CD4-positive, alpha-beta T cell (primary cell): ENCODE measurements around the gene AGBL1. TPM values are rescaled to one million over a fixed set of nuclear protein-coding genes. Genes with fewer than 3 reads are reported as not detected.

Experiments used
- ATAC-seq: fragments of 200-7000 bp; cut with Tn5 transposase; one replicate; pipeline ENCODE4 v1.10.0; 2022; ENCODE audit warnings: mild to moderate bottlenecking; ENCODE audit not compliant: poor library complexity
- CTCF ChIA-PET: fragments of 350-600 bp; sonication (Branson Sonifier 250); formaldehyde crosslinking; loops from one replicate; lab custom pipeline; 2021; ENCODE audit warnings: antibody characterized with exemption, inconsistent platforms; lab: Charles Lee
- POLR2A ChIA-PET: fragments of 350-600 bp; sonication (Branson Sonifier 250); formaldehyde crosslinking; loops from one replicate; lab custom pipeline; 2021; ENCODE audit warnings: antibody characterized with exemption, inconsistent platforms; lab: Charles Lee
- DNase-seq, 14 experiments: peaks; one replicate each; pipeline ENCODE4 v3.0.0-alpha.2; 2013 to 2020; ENCODE audit warnings: mixed read lengths in 2 of 14
- H3K27ac ChIP-seq, 2 donors: one replicate each; pipeline versions ENCODE4 v1.5.1 to v1.7.0; 2013; ENCODE audit warnings: low read length in 2 of 2, low read depth in 1 of 2, mild to moderate bottlenecking in 1 of 2
- H3K27me3 ChIP-seq, 2 experiments: 1 replicate in 1 of 2; 2 replicates in 1 of 2; pipeline versions ENCODE4 v1.6.1 to v1.7.0; 2013; ENCODE audit warnings: low read length in 2 of 2, control low read depth in 1 of 2, mild to moderate bottlenecking in 1 of 2, moderate library complexity in 1 of 2; ENCODE audit not compliant: insufficient read depth in 2 of 2, control insufficient read depth in 1 of 2
- H3K36me3 ChIP-seq: one replicate; pipeline ENCODE4 v1.6.1; 2013; ENCODE audit warnings: low read length, control low read depth; ENCODE audit not compliant: insufficient read depth
- H3K4me1 ChIP-seq: one replicate; pipeline ENCODE4 v1.6.1; 2013; ENCODE audit warnings: low read length, control low read depth; ENCODE audit not compliant: insufficient read depth
- H3K4me3 ChIP-seq: one replicate; pipeline ENCODE4 v1.5.1; 2013; ENCODE audit warnings: mild to moderate bottlenecking, low read length, moderate library complexity
- H3K9me3 ChIP-seq, 2 experiments: 1 replicate in 1 of 2; 2 replicates in 1 of 2; pipeline versions ENCODE4 v1.6.1 to v1.7.0; 2013; ENCODE audit warnings: low read length in 2 of 2, mild to moderate bottlenecking in 2 of 2, control low read depth in 1 of 2, moderate library complexity in 1 of 2; ENCODE audit not compliant: control insufficient read depth in 1 of 2, insufficient read depth in 1 of 2
- H3K27ac Mint-ChIP-seq: one replicate; pipeline ENCODE4 v1.8.0; 2020; ENCODE audit warnings: mixed read lengths
- H3K27me3 Mint-ChIP-seq: one replicate; pipeline ENCODE4 v1.8.0; 2021; ENCODE audit warnings: mixed read lengths
- H3K36me3 Mint-ChIP-seq: one replicate; pipeline ENCODE4 v1.8.0; 2021; ENCODE audit warnings: low read depth, mixed read lengths
- H3K4me1 Mint-ChIP-seq: one replicate; pipeline ENCODE4 v1.8.0; 2021; ENCODE audit warnings: low read depth, mixed read lengths
- H3K4me3 Mint-ChIP-seq: one replicate; pipeline ENCODE4 v1.8.0; 2020; ENCODE audit warnings: mild to moderate bottlenecking, mixed read lengths
- H3K9me3 Mint-ChIP-seq: one replicate; pipeline ENCODE4 v1.8.0; 2020; ENCODE audit warnings: mixed read lengths
- intact Hi-C, 2 experiments: fragments of 100-400 bp; cut with DNase I in 1 of 2; cut with micrococcal nuclease in 1 of 2; formaldehyde crosslinking; loops; one replicate each; pipeline versions ENCODE4 v1.15.1 to v1.9.0; 2023 to 2025; cut with DNase I, micrococcal nuclease
- polyA plus RNA-seq, 2 donors: library from polyadenylated mRNA; unstranded; fragments of 120-200 nt; gene quantifications; one replicate each; pipeline ENCODE4 v1.2.1, GENCODE V29; 2013
- total RNA-seq, 174 experiments: library from RNA in 2 of 174; stranded (reverse) in 2 of 174; gene quantifications; one replicate each; pipeline ENCODE4 v1.2.3 and lab custom pipeline; 2021 to 2026
- TF ChIP-seq, protein P1 (sequence below): fragments of 200-600 bp; IDR thresholded peaks from one replicate; pipeline ENCODE4 v1.8.0; 2022; ENCODE audit warnings: antibody characterized with exemption, mild to moderate bottlenecking

Gene AGBL1
- total RNA-seq, result not detected
- not detected for polyA plus RNA-seq (2013, experiment 1 of 2)
- 0.37 TPM for polyA plus RNA-seq (2013, experiment 2 of 2)
- 0 to 0.95 (median 0) reads per million in 172 experiments for total RNA-seq (lab: John Stamatoyannopoulos, UW)

- Histone ChIP-seq H3K4me1 (peaks cover 10% of the 10 kb centered on the region), H3K4me3 (no peak within 1 kb of the TSS), H3K36me3 (no peaks in the 10 kb centered on the region), H3K27ac (no peak within 1 kb of the TSS), H3K9me3 (peaks cover 0 to 6% of the 10 kb centered on the region in 2 experiments), H3K27me3 (no peaks in the 10 kb centered on the region)
- ATAC-seq (no peak), DNase-seq (no peak)
- Mint-ChIP-seq H3K36me3 (no peaks in the 10 kb centered on the region), H3K9me3 (no peaks in the 10 kb centered on the region), H3K27me3 (peaks cover 4% of the 10 kb centered on the region), H3K4me1 (peaks cover 26% of the 10 kb centered on the region), H3K4me3 (no peak within 1 kb of the TSS), H3K27ac (no peak within 1 kb of the TSS)
- TF ChIP-seq, protein P1, sequence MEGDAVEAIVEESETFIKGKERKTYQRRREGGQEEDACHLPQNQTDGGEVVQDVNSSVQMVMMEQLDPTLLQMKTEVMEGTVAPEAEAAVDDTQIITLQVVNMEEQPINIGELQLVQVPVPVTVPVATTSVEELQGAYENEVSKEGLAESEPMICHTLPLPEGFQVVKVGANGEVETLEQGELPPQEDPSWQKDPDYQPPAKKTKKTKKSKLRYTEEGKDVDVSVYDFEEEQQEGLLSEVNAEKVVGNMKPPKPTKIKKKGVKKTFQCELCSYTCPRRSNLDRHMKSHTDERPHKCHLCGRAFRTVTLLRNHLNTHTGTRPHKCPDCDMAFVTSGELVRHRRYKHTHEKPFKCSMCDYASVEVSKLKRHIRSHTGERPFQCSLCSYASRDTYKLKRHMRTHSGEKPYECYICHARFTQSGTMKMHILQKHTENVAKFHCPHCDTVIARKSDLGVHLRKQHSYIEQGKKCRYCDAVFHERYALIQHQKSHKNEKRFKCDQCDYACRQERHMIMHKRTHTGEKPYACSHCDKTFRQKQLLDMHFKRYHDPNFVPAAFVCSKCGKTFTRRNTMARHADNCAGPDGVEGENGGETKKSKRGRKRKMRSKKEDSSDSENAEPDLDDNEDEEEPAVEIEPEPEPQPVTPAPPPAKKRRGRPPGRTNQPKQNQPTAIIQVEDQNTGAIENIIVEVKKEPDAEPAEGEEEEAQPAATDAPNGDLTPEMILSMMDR, result no peak
- ChIA-PET POLR2A (no interaction called here), CTCF (no interaction called here)
- intact Hi-C loops, result loop anchor here in 1 of 2 experiments (10.0 kb wide), 1 partner anchor 65 kb away; no protein-coding TSS in a partner anchor
These were observed at the start of gene AGBL1 for GRCh38 chr15:86079508-86080266. TSS of gene AGBL1 (plus strand) at chr15:86079871.

- no peaks in the 10 kb centered on the region for H3K9me3 ChIP-seq
- H3K27me3 Mint-ChIP-seq, result peaks cover 5% of the 10 kb centered on the region
- no peaks in the 10 kb centered on the region for H3K36me3 Mint-ChIP-seq
- H3K27ac ChIP-seq, result no peak overlapping the region
- no peak overlapping the region for H3K27ac Mint-ChIP-seq
- TF ChIP-seq, protein P1, result no peak
- no peak overlapping the region for H3K4me3 ChIP-seq
- no peak overlapping the region for H3K4me3 Mint-ChIP-seq
- no peaks in the 10 kb centered on the region for H3K4me1 Mint-ChIP-seq
- no peak for ATAC-seq
- DNase-seq, result no peak
- H3K27me3 ChIP-seq, result peaks cover 0 to 3% of the 10 kb centered on the region in 2 experiments
- no peaks in the 10 kb centered on the region for H3K36me3 ChIP-seq
- CTCF ChIA-PET, result no interaction called here
- H3K9me3 Mint-ChIP-seq, result no peaks in the 10 kb centered on the region
- POLR2A ChIA-PET, result no interaction called here
- no peaks in the 10 kb centered on the region for H3K4me1 ChIP-seq
- intact Hi-C loops, result no loop called here
These were observed 44.8 kb upstream of the AGBL1 start for GRCh38 chr15:86034904-86035303.

DNA sequence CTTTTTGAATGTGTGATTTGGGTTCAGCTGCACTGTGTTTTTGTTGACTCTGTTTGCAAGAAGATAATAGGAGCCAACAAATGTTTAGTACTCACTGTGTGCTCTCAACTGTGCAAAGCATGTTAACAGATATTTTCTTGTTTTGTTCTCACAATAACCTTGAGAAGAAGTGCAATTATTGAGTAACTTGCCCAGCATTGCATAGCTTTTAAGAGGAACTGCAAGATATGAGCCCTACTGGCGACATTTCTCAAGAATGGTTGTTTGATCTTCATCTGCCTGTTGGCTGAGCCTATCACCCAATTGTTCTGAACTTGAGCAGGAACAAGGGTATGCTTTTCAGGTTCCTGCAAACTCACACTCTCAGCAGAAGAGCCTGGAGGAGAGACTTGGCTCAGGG lies 43.4 kb upstream of the AGBL1 start:
- H3K9me3 ChIP-seq, result no peaks in the 10 kb centered on the region
- H3K36me3 Mint-ChIP-seq, result no peaks in the 10 kb centered on the region
- intact Hi-C loops, result no loop called here
- no peaks in the 10 kb centered on the region for H3K4me1 Mint-ChIP-seq
- H3K9me3 Mint-ChIP-seq, result no peaks in the 10 kb centered on the region
- no peaks in the 10 kb centered on the region for H3K36me3 ChIP-seq
- no peak overlapping the region for H3K4me3 Mint-ChIP-seq
- no peak overlapping the region for H3K4me3 ChIP-seq
- H3K27me3 ChIP-seq, result peaks cover 0 to 3% of the 10 kb centered on the region in 2 experiments
- ChIA-PET POLR2A (no interaction called here), CTCF (no interaction called here)
- H3K27ac ChIP-seq, result no peak overlapping the region
- H3K27ac Mint-ChIP-seq, result no peak overlapping the region
- H3K27me3 Mint-ChIP-seq, result peaks cover 13% of the 10 kb centered on the region
- H3K4me1 ChIP-seq, result no peaks in the 10 kb centered on the region
- ATAC-seq (no peak), DNase-seq (no peak)
- TF ChIP-seq, protein P1, result no peak
